Neural cell (in vitro differentiated cells): ENCODE data around the gene C9orf72. TPM values are rescaled to one million over a fixed set of nuclear protein-coding genes. Genes with fewer than 3 reads are reported as not detected.

Source experiments
- H2AFZ ChIP-seq: fragments of 200-600, 300-800 bp; sonication (generic), shearing (Covaris generic); 2 replicates; pipeline ENCODE4 v1.6.0; 2014; ENCODE audit warnings: low read depth, mild to moderate bottlenecking, antibody characterized with exemption, low read length, moderate library complexity
- H3F3A ChIP-seq: fragments of 200-600 bp; shearing (Covaris generic); 2 replicates; pipeline ENCODE4 v1.6.1; 2016; ENCODE audit warnings: mild to moderate bottlenecking, moderate library complexity, mixed read lengths, antibody characterized with exemption, low read length; ENCODE audit not compliant: insufficient read depth, poor library complexity, severe bottlenecking
- H3K27ac ChIP-seq: fragments of 200-600, 300-800 bp; sonication (generic), shearing (Covaris generic); 2 replicates; pipeline ENCODE4 v1.5.1; 2014; ENCODE audit warnings: mild to moderate bottlenecking, low read length, moderate library complexity
- H3K27me3 ChIP-seq: fragments of 300-800, 200-600 bp; sonication (generic), shearing (Covaris generic); 2 replicates; pipeline ENCODE4 v1.6.0; 2014; ENCODE audit warnings: mild to moderate bottlenecking, low read depth, low read length, moderate library complexity; ENCODE audit not compliant: insufficient read depth
- H3K36me3 ChIP-seq: fragments of 300-800, 200-600 bp; sonication (generic), shearing (Covaris generic); 2 replicates; pipeline ENCODE4 v1.5.1; 2014; ENCODE audit warnings: mild to moderate bottlenecking, antibody characterized with exemption, low read length, moderate library complexity; ENCODE audit not compliant: insufficient read depth
- H3K4me2 ChIP-seq: fragments of 300-800, 200-600 bp; sonication (generic), shearing (Covaris generic); 2 replicates; pipeline ENCODE4 v1.6.0; 2014; ENCODE audit warnings: mild to moderate bottlenecking, low read length
- H3K4me3 ChIP-seq: fragments of 300-800, 200-600 bp; sonication (generic), shearing (Covaris generic); 2 replicates; pipeline ENCODE4 v1.5.1; 2014; ENCODE audit warnings: mild to moderate bottlenecking, low read length, moderate library complexity
- H3K79me2 ChIP-seq: fragments of 200-600 bp; shearing (Covaris generic); replicated peaks from 2 replicates; pipeline ENCODE4 v1.6.0; 2014; ENCODE audit warnings: mild to moderate bottlenecking, low read length, moderate library complexity; ENCODE audit not compliant: insufficient read depth
- H3K9ac ChIP-seq: fragments of 300-800, 200-600 bp; sonication (generic), shearing (Covaris generic); 2 replicates; pipeline ENCODE4 v1.6.1; 2016; ENCODE audit warnings: mild to moderate bottlenecking, low read length, mixed read lengths
- H3K9me2 ChIP-seq: fragments of 200-600 bp; shearing (Covaris generic); 2 replicates; pipeline ENCODE4 v1.6.1; 2016; ENCODE audit warnings: mild to moderate bottlenecking, low read length, mixed read lengths; ENCODE audit not compliant: insufficient read depth
- H3K9me3 ChIP-seq: fragments of 200-600, 300-800 bp; sonication (generic), shearing (Covaris generic); 2 replicates; pipeline ENCODE4 v1.6.1; 2016; ENCODE audit warnings: mild to moderate bottlenecking, mixed run types, low read length, moderate library complexity, mixed read lengths
- H4K20me1 ChIP-seq: fragments of 200-600 bp; shearing (Covaris generic); 2 replicates; pipeline ENCODE4 v1.6.1; 2016; ENCODE audit warnings: mild to moderate bottlenecking, mixed run types; ENCODE audit not compliant: insufficient read depth
- CTCF ChIP-seq: fragments of 450-650 bp; IDR thresholded peaks from 2 replicates; pipeline ENCODE4 v1.5.1; 2014; ENCODE audit warnings: antibody characterized with exemption, mild to moderate bottlenecking, moderate library complexity; ENCODE audit not compliant: poor library complexity, severe bottlenecking
- EP300 ChIP-seq: fragments of 450-650 bp; conservative IDR thresholded peaks from 2 replicates; pipeline ENCODE4 v1.6.1; 2014; ENCODE audit warnings: antibody characterized with exemption, mild to moderate bottlenecking, moderate library complexity; ENCODE audit not compliant: poor library complexity, severe bottlenecking
- EZH2 ChIP-seq: fragments of 200-600, 300-800 bp; shearing (Covaris generic), sonication (generic); IDR thresholded peaks from 2 replicates; pipeline ENCODE4 v1.6.1; 2014; ENCODE audit warnings: antibody characterized with exemption, low read length, borderline replicate concordance, mild to moderate bottlenecking; ENCODE audit not compliant: insufficient read depth, poor library complexity, severe bottlenecking
- MXI1 ChIP-seq: fragments of 450-650 bp; conservative IDR thresholded peaks from 2 replicates; pipeline ENCODE4 v1.6.1; 2014; ENCODE audit warnings: antibody characterized with exemption, mild to moderate bottlenecking; ENCODE audit not compliant: poor library complexity, severe bottlenecking
- POLR2AphosphoS5 ChIP-seq: IDR thresholded peaks from 2 replicates; pipeline ENCODE4 v1.6.1; 2012
- RAD21 ChIP-seq: fragments of 450-650 bp; conservative IDR thresholded peaks from 2 replicates; pipeline ENCODE4 v1.6.1; 2014; ENCODE audit warnings: antibody characterized with exemption, mild to moderate bottlenecking, moderate library complexity
- REST ChIP-seq: IDR thresholded peaks from 2 replicates; pipeline ENCODE4 v1.6.1; 2012; ENCODE audit warnings: borderline replicate concordance
- SMC3 ChIP-seq: fragments of 450-650 bp; conservative IDR thresholded peaks from 2 replicates; pipeline ENCODE4 v1.6.1; 2014; ENCODE audit warnings: antibody characterized with exemption, mild to moderate bottlenecking, moderate library complexity; ENCODE audit not compliant: poor library complexity
- TAF1 ChIP-seq: IDR thresholded peaks from 2 replicates; pipeline ENCODE4 v1.6.1; 2012; ENCODE audit warnings: low read depth
- polyA plus RNA-seq: library from polyadenylated mRNA; depleted of rRNA; stranded (reverse); fragments of >200 nt; gene quantifications from 2 replicates; pipeline ENCODE4 v1.2.3, GENCODE V29; 2014

The C9orf72 gene
- polyA plus RNA-seq, 1 donor from 2014 or later, result 166 TPM

GRCh38 chr9:27569406-27569805 lies 3.9 kb downstream of the C9orf72 start:
- no peaks in the 10 kb centered on the region for H4K20me1 ChIP-seq
- no peaks in the 10 kb centered on the region for H3K9me3 ChIP-seq
- no peak overlapping the region for H3K27ac ChIP-seq
- no peaks in the 10 kb centered on the region for H3K36me3 ChIP-seq
- no peak overlapping the region for H3K4me2 ChIP-seq
- no peaks in the 10 kb centered on the region for H3K27me3 ChIP-seq
- TF ChIP-seq RAD21, result no peak
- no peak for TF ChIP-seq POLR2AphosphoS5
- TF ChIP-seq MXI1, result no peak
- no peaks in the 10 kb centered on the region for H3K9me2 ChIP-seq
- H2AFZ ChIP-seq, result no peak overlapping the region
- H3K4me3 ChIP-seq, result peak overlapping the region; percentile 5
- no peak overlapping the region for H3K9ac ChIP-seq
- peaks cover 17% of the 10 kb centered on the region for H3F3A ChIP-seq
- H3K79me2 ChIP-seq, result peaks cover 35% of the 10 kb centered on the region

- no peak overlapping the region for H3K27ac ChIP-seq
- H3K79me2 ChIP-seq, result peaks cover 32% of the 10 kb centered on the region
- no peaks in the 10 kb centered on the region for H3K9me2 ChIP-seq
- H3K9ac ChIP-seq, result no peak overlapping the region
- H3K4me2 ChIP-seq, result peak overlapping the region; percentile 2
- no peaks in the 10 kb centered on the region for H3K9me3 ChIP-seq
- no peak overlapping the region for H3K4me3 ChIP-seq
- TF ChIP-seq POLR2AphosphoS5 (no peak), TAF1 (no peak), CTCF (no peak), SMC3 (no peak), MXI1 (no peak), EP300 (no peak), EZH2 (no peak), RAD21 (no peak), REST (no peak)
- H2AFZ ChIP-seq, result no peak overlapping the region
- H3F3A ChIP-seq, result peaks cover 4% of the 10 kb centered on the region
- H3K27me3 ChIP-seq, result no peaks in the 10 kb centered on the region
- no peaks in the 10 kb centered on the region for H4K20me1 ChIP-seq
- H3K36me3 ChIP-seq, result peaks cover 3% of the 10 kb centered on the region
Measured at GRCh38 chr9:27566118-27566517, 7.2 kb downstream of the C9orf72 start.

GRCh38 chr9:27565696-27566095 lies 7.6 kb downstream of the C9orf72 start:
- Histone ChIP-seq H3K27ac (peak overlapping the region; percentile 51), H3K9me3 (no peaks in the 10 kb centered on the region), H3K27me3 (no peaks in the 10 kb centered on the region), H3F3A (peaks cover under 1% of the 10 kb centered on the region), H3K4me3 (peak overlapping the region; percentile 8), H2AFZ (no peak overlapping the region), H3K9ac (no peak overlapping the region), H3K4me2 (peak overlapping the region; percentile 2), H3K79me2 (peaks cover 28% of the 10 kb centered on the region), H3K36me3 (peaks cover 7% of the 10 kb centered on the region), H4K20me1 (no peaks in the 10 kb centered on the region), H3K9me2 (no peaks in the 10 kb centered on the region)
- no peak for TF ChIP-seq RAD21
- no peak for TF ChIP-seq EP300
- no peak for TF ChIP-seq MXI1
- no peak for TF ChIP-seq TAF1
- TF ChIP-seq SMC3, result no peak
- no peak for TF ChIP-seq CTCF
- TF ChIP-seq EZH2, result no peak
- no peak for TF ChIP-seq REST
- TF ChIP-seq POLR2AphosphoS5, result no peak
